Right ventricle myocardium inferior (tissue), 1 donor: Measurements from ENCODE around the gene HIRA. TPM values are rescaled to one million over a fixed set of nuclear protein-coding genes. Genes with fewer than 3 reads are reported as not detected.

ENCODE experiments used
- ATAC-seq: fragments of 200-7000 bp; cut with Tn5 transposase; one replicate; pipeline ENCODE4 v1.9.1; 2020; ENCODE audit warnings: mild to moderate bottlenecking, moderate library complexity
- DNase-seq: peaks from one replicate; pipeline ENCODE4 v3.0.0; 2021; ENCODE audit errors: missing footprints
- intact Hi-C: fragments of 100-400 bp; cut with DNase I; formaldehyde crosslinking; loops from one replicate; pipeline ENCODE4 v1.11.0; 2022
- total RNA-seq: library from RNA; stranded (reverse); fragmentation: NEBNext Ultra II Directional; extraction: Animal tissue kit (Norgen Biotek cat#: 25700); gene quantifications from one replicate; pipeline ENCODE4 v1.2.1, GENCODE V29; 2021
- donor health status: DM: no; HTN: yes; CAD: no; lungs with severe emphysema.

Gene HIRA
- total RNA-seq, 1 donor from 2014 or later: 17.4 TPM

GRCh38 chr22:19401483-19401882 lies 30.1 kb downstream of the HIRA start:
- intact Hi-C loops: loop anchor here (5.0 kb wide), 1 partner anchor 164 kb away; no protein-coding TSS in a partner anchor
- ATAC-seq: no peak
- DNase-seq: no peak

DNA sequence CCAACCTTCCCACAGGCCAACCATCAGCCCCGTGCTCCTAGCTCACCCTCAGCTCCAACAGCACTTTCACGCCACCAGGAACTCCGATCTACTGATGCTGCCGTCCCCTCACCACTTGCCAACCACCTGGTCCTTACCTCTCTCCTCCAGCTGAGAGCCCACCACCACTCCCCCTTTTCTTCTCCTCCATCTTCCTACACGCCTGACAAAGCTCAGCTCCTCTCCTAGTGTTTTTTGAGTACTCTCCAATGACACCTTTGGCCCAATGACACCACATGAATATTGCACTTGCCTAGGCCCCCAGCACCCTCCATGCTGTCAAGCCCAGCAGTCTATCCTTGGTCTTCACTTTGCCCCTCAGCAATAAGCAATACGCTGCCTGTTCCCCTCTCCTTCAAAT lies 30.7 kb downstream of the HIRA start:
- intact Hi-C loops: loop anchor here (5.0 kb wide), 1 partner anchor 164 kb away; no protein-coding TSS in a partner anchor

DNA sequence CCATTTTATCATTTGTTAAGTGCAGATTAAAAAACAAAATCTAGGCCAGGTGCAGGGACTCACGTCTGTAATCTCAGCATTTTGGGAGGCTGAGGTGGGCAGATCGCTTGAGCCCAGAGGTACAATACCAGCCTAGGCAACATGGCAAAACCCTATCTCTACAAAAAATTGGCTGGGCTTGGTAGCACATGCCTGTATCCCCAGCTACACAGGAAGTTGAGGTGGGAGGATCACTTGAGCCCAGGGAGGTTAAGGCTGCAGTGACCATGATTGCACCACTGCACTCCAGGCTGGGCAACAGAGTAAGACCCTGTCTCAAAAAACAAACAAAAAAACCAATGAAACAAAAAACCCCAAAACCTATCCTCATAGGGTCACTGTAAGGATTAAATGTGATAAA lies 32.9 kb downstream of the HIRA start:
- intact Hi-C loops: no loop called here
- ATAC-seq (no peak), DNase-seq (no peak)

More for the DNA sequence above, 30.7 kb downstream of the HIRA start:
- ATAC-seq (no peak), DNase-seq (no peak)

DNA sequence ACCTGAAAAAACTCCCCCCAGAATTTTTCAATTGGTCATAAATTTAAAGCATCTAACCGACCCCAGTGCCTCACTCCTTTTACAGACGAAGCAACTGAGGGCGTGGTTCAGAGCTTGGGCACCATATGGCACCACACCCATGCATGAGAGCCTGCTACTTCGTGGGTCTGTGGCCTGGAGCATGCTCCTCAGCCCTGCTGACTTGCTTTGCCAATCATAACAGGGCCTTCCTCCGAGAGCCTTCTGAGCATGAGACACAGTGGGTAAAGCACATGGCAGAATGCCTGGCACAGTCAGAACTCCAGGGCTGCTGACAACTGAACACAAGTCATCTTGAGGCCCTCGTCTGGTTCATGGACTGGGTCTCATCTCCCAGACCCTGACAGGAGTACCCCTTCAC lies 33.3 kb downstream of the HIRA start:
- ATAC-seq: no peak
- no peak for DNase-seq
- intact Hi-C loops: no loop called here

DNA sequence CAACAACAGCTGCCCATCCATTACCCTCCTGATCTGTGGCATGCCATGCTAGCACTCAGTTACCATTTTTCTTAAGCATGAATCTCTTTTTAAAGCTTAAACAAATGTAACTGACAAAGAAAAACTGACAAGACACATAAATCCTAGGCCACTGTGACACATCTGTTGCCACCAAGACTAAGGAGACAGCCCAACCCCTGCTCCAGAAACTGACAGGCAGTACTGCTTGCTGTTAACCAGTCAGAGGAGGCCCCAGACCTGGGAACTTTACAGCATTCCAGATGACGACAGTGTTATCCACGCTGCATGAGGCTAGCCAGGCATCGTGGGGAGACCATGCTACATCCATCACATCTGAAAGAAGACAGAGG lies 33.8 kb downstream of the HIRA start:
- intact Hi-C loops: no loop called here
- DNase-seq (no peak), ATAC-seq (no peak)

DNA sequence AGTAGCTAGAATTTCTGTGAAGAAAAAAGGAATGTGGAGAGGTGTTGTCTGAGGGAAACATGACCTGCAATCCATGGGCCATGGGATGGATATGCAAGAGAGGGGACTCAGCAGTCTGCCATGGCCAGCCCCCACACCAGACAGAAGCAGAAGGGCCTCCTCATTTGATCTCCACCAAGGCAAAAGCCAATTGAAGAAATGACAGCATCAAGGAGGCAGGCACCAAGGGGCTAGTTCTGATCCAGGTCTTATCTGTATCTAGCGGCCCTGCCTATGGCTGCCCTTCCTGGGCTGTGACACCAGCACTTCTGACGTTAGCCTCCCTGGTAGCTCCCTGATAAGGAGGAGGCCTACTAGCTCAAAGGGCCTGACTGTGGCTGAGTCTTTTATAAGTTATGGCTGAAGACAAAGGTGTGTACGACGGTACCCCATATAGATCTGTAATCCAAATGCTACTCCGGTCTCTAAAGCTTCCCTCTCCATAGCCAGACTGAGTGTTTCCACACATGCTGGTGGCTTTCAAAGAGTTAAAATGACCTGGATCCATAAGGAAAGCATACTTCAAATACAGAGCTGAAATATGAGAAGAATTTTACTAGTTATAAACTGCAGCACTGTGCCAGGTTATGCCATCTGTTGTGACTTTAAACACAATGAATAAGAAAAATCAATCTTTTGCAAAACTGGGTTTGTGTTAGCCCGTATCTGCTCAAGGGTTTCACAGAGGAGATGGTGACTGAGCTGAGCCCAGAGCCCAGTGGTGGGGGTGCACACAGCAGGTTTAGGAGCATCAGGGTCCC lies 34.4 kb downstream of the HIRA start:
- intact Hi-C loops: no loop called here
- DNase-seq (no peak), ATAC-seq (no peak)

- no peak for ATAC-seq
- DNase-seq: no peak
- intact Hi-C loops: no loop called here
Observed at GRCh38 chr22:19396561-19396933, 35.0 kb downstream of the HIRA start.

DNA sequence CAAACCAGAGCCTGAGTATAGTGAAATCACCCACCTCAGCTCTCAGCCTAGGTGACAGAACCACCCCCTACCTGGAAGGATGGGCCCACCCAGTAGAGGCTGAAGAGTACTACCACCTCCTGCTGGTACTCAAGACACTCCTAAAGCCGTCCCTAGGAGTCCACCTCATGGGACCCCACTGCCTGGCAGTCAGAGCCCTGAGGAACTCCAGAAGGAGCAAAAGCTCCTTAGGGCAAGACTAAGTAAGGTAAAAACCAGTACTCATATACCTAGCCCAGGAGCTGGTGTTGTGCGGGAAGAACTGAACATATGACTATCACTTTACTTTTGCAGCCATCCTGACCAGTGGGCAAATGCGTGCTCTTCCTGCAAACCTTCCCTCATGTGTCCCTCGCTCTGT lies 36.3 kb downstream of the HIRA start:
- ATAC-seq (no peak), DNase-seq (no peak)
- intact Hi-C loops: no loop called here

DNA sequence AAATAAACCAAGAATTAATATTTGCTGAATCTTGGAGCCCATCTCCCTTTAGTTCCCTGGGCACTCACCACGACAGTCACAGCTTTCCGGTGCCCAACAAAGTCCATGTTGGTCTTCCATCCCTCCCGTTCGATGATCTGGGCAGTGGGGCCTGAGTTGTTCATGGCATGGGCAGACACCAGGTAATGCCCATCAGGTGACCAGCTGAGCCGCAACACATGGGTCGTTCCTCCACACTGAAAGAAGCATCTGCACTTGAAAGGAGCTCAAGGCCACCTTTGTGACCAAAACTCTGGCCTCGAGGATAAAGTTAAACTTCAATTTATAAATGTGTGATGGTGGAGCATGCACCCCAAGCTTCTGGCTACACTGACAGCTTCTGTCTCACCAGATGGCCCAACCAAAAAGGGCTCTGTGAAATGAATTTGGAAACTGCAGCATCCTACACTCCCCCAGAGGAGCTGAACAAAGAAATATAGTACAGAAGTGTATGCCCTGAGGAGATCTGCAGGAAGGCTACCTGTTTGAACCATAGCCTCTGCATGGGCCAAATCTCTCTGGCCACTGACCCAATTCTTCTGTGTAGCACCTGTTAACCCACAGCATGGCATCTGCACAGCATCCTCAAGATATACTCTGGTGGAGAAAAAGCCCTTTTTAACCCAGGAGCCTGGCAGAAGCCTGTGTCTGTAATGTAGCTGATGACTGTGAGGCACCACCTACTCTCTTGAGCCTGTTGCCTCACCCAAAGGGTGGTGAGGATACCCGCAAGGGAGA lies 37.1 kb downstream of the HIRA start:
- intact Hi-C loops: no loop called here
- DNase-seq: no peak
- ATAC-seq: no peak

GRCh38 chr22:19393704-19394103 lies 37.8 kb downstream of the HIRA start:
- DNase-seq (no peak), ATAC-seq (no peak)
- intact Hi-C loops: no loop called here

- ATAC-seq (no peak), DNase-seq (no peak)
- intact Hi-C loops: no loop called here
Observed at GRCh38 chr22:19387575-19387974, 44.0 kb downstream of the HIRA start.

DNA sequence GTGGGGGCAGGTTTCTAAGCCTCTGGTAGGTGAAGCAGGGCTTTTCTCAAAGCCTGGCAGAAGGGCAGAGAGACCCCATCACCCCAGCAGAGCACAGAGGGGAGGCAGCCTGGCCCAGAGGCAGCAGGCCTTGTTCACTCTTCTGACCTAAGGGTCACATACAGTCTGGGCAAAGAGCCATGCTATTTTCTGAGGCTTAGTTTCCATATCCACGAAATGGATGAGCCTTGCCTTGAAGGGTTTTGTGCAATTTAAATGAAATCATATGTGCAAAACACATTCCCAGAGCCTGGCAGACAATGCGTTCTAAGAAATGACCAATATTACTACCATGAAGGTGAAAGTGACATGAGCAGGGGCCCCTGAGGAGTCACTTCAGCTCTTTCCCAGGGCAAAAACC lies 44.5 kb downstream of the HIRA start:
- intact Hi-C loops: no loop called here
- ATAC-seq (no peak), DNase-seq (no peak)

DNA sequence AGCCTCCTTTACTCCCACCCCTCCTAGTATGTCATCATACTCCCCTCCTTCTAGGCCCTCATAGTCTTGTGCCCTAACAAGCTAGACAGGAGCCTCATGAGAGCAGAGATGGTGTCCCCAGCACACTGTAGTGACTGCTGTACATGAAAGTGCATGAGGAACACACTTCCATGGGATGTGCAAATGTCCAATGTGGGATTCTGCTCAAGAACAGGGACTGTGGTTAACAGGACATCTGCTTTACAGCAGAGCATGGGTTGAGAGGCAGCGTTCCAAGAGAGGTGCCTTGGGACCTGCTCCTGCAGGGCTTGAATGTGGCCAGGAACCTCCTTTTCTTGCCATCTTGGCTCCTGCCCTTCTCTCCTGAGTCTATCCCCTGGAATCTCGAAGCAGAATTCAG lies 45.3 kb downstream of the HIRA start:
- intact Hi-C loops: no loop called here
- no peak for DNase-seq
- ATAC-seq: no peak

GRCh38 chr22:19385221-19385906 lies 46.2 kb downstream of the HIRA start:
- DNase-seq (no peak), ATAC-seq (no peak)
- intact Hi-C loops: no loop called here

- ATAC-seq (no peak), DNase-seq (no peak)
- intact Hi-C loops: no loop called here
Observed at GRCh38 chr22:19383292-19383691, 48.2 kb downstream of the HIRA start.

DNA sequence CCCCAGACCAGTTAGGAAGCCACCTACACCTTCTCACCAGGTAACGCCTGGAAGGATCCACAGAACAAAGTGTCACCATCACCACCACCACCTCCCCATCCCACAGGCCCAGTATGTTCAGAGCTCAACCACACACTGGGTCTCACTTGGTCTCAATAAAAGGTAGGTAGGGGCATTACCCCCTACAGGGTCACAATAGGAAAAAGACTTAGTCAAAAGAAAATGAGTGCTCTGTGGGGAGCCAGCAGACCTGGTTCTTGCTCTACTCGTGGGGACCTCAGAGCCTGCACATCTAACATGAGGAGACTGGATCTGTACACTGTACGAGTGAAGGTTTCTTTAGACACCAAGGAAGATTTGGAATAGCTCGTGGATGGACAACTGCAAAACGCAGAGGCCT lies 49.3 kb downstream of the HIRA start:
- DNase-seq (no peak), ATAC-seq (no peak)
- intact Hi-C loops: no loop called here

DNA sequence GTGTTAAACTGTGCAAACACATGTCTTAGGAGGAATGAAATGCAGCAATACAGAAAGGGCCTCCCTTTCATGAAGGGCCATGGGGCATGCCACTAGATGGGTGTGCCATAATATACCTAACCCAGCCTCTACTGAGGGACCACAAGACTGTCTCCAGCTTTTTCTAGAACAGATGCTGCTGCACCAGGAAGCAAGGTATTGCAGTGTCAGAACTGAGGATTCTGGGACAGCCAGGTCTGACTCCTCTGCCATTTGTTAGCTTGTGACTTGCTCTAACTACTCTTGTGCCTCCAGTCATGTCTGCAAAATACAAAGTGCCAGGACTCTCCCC lies 53.2 kb downstream of the HIRA start:
- intact Hi-C loops: no loop called here
- DNase-seq (no peak), ATAC-seq (no peak)

DNA sequence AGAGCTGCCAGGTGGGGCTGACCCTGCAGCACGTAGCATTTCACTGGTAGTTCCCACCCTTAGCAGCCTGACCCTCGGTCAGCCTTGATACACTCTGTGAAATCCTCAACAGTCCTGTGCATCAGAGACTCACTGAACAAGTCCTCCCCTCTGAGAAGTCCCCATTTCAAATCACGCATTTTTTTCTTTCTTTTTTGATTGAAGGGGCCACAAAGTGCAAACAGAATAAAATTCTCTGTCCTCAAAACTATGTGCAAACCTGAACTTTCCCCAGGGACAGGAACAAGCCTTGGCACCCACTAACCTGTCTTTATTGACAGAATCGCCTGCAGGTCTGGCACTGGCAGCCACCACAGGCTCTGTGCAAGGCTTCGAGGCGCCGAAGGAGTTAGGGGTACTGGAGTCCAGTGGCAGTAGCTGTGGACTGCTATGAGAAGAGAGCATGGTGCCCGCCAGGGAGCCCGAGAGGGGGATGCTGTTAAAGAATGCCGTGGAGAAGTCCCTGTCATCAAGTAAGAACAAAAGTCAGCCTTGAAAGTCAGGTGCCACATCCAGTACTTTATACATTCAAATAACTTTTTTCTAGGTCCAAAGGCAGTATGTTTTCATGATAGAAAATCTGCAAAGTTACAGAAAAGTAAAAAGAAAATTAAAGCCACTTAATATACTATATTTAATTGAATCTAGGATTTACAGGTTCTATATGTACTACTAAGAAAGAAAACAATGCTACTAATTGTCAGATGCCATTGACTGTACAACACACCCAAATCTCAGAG lies 53.8 kb downstream of the HIRA start:
- DNase-seq (no peak), ATAC-seq (no peak)
- intact Hi-C loops: no loop called here

- intact Hi-C loops: no loop called here
- ATAC-seq: no peak
- DNase-seq: no peak
Observed at GRCh38 chr22:19376971-19377370, 54.6 kb downstream of the HIRA start.
